GM21717 (cell line): Measurements from ENCODE around the gene FERMT3.

Experiments used
- ATAC-seq: cut with Tn5 transposase; IDR thresholded peaks from one replicate; pipeline ENCODE4 v1.9.1; 2021; ENCODE audit warnings: mild to moderate bottlenecking, moderate library complexity; ENCODE audit not compliant: unreplicated experiment

Gene FERMT3

GRCh38 chr11:64219354-64219684, 12.8 kb downstream of the FERMT3 start:
- no peak for ATAC-seq

- no peak for ATAC-seq
These were observed 13.2 kb downstream of the FERMT3 start for GRCh38 chr11:64219755-64220154.

GRCh38 chr11:64220271-64220670, 13.8 kb downstream of the FERMT3 start:
- no peak for ATAC-seq

- ATAC-seq = no peak
These were observed 14.3 kb downstream of the FERMT3 start for GRCh38 chr11:64220798-64221197.

- no peak for ATAC-seq
These were observed 16.1 kb downstream of the FERMT3 start for GRCh38 chr11:64222651-64223000.

- ATAC-seq = no peak
These were observed 16.6 kb downstream of the FERMT3 start for GRCh38 chr11:64223001-64223651.

- no peak for ATAC-seq
These were observed 17.8 kb downstream of the FERMT3 start for GRCh38 chr11:64224151-64224890.

- no peak for ATAC-seq
These were observed 18.5 kb downstream of the FERMT3 start for GRCh38 chr11:64224891-64225607.

GRCh38 chr11:64225608-64226506, 19.3 kb downstream of the FERMT3 start, which contains the start of the genes NUDT22 and TRPT1:
Gene NUDT22, plus strand, starts transcription at chr11:64226274. Its CDS starts 379 bp downstream, at chr11:64226653.
Gene TRPT1, minus strand, starts transcription at chr11:64226186. Its CDS starts 326 bp downstream, at chr11:64225860.
- peak; percentile 40 for ATAC-seq

GRCh38 chr11:64226507-64227051, 20.1 kb downstream of the FERMT3 start:
- no peak for ATAC-seq

- no peak for ATAC-seq
These were observed 21.0 kb downstream of the FERMT3 start for GRCh38 chr11:64227405-64227956.

GRCh38 chr11:64229090-64229743, 22.7 kb downstream of the FERMT3 start:
- ATAC-seq = no peak

- ATAC-seq = no peak
These were observed 23.2 kb downstream of the FERMT3 start for GRCh38 chr11:64229744-64230170.

- ATAC-seq = peak; percentile 28
These were observed 23.9 kb downstream of the FERMT3 start, which contains the start of gene DNAJC4 for GRCh38 chr11:64230171-64230984. Gene DNAJC4, plus strand, starts transcription at chr11:64230548. Its CDS starts 307 bp downstream, at chr11:64230855.

- ATAC-seq = no peak
These were observed 24.5 kb downstream of the FERMT3 start for GRCh38 chr11:64230985-64231365.

GRCh38 chr11:64231546-64231945, 25.0 kb downstream of the FERMT3 start:
- ATAC-seq = no peak

- no peak for ATAC-seq
These were observed 25.9 kb downstream of the FERMT3 start for GRCh38 chr11:64232182-64232966.

GRCh38 chr11:64232967-64233315, 26.4 kb downstream of the FERMT3 start:
- ATAC-seq = no peak
